Activated T-cell treated with anti-CD3 and anti-CD28 coated beads for 1 hour (primary cell): ENCODE data around the gene LILRB4.
"Not testable (repeated sequence)": the region's sequence is repeated elsewhere in the genome, so short reads cannot be mapped to it uniquely, and the experiment has no call there.

Experiments
- DNase-seq: peaks from one replicate; pipeline ENCODE4 v3.0.0-alpha.2; 2020; ENCODE audit warnings: low read depth

Gene LILRB4

DNA sequence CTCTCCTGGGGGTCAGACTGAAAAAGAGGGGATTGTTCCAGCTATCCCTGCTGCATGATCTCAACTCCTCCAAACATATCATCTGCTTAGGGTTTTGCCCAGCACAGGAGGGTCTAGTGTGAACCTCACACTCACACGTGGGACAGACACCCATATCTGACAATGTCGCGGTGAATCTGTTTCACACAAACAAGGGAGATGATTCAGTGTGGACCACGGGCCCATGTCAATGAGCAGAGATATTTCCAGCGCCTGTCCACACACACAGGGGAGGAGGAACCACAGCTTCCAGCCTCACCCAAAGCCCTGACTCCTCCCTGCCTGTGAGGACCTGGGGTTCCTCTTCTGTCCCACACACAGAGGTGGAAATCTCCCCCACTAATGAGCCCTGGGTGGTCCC lies 31.9 kb downstream of the LILRB4 start:
- DNase-seq, result no peak

DNA sequence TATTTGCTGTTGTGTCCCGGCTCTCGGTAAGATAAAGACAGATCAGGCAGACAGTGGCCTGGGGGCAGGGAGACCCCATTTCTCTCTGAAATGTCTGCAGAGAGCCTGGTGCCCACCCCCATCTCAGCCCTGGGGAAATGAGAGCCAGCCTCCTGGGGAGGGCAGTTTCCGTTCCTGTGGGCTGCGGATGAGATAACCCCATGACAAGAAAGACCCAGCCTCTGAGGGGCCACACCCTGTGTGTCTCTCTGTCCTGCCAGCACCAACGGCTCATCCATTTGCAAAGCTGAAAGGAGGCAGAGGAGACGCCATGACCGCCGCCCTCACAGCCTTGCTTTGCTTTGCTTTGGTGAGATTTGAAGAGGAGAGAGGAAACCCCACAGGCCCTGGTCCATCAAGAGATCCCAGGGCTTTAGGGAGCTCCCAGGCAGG lies 33.3 kb downstream of the LILRB4 start:
- no peak for DNase-seq

DNA sequence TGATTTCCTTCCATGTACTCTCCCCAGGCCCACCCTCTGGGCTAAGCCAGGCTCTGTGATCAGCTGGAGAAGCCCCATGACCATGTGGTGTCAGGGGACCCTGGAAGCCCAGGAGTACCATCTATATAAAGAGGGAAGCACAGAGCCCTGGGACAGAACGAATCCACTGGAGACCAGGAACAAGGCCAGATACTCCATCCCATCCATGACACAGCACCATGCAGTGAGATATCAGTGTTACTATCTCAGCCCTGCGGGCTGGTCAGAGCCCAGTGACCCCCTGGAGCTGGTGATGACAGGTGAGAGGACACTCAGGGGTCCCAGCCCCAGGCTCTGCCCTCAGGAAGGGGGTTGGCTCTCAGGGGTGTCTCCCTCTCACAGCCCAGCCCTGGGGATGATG lies 34.0 kb downstream of the LILRB4 start:
- no peak for DNase-seq

DNA sequence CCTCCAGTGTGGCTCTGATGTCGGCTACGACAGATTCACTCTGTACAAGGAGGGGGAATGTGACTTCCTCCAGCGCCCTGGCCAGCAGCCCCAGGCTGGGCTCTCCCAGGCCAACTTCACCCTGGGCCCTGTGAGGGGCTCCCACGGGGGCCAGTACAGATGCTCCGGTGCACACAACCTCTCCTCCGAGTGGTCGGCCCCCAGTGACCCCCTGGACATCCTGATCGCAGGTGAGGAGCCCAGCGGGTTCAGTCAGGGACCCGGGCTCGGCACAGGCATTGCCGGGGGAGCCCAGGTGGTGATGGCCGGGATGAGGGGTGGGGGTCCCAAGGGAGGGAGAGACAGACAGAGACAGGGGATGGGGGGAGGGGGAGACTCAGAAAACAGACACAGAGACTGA lies 34.9 kb downstream of the LILRB4 start:
- DNase-seq, result not testable (repeated sequence)

DNA sequence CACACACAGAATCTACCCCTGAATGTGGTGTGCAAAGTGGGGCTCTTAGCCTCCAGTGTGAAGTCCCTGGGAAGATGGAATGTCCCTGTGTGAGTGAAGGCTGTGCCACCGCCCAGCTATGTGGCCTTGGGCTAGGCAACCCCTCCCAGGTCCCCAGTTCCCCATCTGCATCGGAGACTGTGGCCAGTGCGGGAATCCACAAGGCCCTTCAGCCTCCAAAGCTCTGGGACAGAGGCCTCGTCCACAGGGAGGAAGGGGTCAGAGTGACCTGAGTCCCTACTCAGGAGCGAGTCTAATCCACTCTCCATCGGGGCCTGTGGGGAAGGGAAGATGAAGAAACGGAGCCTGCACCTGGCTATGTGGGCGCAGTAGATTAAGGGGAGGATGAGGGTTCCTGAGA lies 42.1 kb downstream of the LILRB4 start:
- no peak for DNase-seq

DNA sequence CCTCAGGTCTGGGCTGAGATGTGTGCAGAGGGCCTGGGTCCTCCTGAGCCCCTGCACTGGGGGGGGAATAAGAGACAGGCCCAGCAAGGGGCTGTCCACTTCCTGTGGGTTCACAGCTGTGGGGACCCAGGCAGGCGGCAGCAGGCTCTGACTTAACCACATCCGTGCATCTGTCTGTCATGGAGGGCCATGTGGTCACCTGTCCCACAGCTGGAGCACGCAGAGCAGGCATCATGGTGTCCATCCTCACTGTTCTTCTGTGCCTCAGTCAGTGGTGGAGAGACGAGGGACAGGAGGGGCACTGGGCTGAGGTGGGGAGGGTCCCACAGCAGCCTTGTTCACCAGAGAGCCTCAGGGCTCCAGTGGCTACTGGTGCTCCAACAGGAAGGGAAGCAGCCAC lies 45.2 kb downstream of the LILRB4 start:
- no peak for DNase-seq

DNA sequence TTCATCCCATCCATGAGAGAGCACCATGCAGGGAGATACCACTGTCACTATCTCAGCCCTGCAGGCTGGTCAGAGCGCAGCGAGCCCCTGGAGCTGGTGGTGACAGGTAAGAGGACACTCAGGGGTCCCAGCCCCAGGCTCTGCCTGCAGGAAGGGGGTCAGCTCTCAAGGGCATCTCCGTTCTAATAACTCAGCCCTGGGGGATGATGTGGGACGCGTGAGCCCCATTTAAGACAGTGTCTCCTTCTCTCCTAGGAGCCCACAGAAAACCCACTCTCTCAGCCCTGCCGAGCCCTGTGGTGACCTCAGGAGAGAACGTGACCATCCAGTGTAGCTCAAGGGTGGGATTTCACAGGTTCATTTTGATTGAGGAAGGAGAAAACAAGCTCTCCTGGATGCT lies 46.0 kb downstream of the LILRB4 start:
- no peak for DNase-seq

DNA sequence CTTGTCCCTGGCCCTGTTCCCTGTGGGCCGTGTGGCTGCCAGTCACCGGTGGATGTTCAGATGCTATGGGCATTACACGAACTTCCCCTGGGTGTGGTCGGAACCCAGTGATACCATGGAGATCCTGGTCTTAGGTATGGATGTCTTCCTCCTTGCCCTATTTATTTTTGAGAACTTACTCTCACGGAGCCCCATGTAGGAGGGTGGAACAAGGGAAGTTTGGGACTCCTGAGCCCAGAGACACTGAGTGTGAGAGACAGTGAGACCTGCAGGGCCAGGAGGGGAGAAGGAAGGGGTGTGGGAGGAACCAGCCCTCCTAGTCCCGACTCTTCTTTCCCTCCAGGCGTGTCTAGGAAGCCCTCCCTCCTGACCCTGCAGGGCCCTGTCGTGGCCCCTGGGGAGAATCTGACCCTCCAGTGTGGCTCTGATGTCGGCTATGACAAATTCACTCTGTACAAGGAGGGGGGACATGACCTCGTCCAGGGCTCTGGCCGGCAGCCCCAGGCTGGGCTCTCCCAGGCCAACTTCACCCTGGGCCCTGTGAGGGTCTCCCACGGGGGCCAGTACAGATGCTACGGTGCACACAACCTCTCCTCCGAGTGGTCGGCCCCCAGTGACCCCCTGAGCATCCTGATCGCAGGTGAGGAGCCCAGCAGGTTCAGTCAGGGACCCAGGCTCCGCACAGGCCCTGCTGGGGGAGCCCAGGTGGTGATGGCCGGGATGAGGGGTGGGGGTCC lies 46.6 kb downstream of the LILRB4 start:
- no peak for DNase-seq

DNA sequence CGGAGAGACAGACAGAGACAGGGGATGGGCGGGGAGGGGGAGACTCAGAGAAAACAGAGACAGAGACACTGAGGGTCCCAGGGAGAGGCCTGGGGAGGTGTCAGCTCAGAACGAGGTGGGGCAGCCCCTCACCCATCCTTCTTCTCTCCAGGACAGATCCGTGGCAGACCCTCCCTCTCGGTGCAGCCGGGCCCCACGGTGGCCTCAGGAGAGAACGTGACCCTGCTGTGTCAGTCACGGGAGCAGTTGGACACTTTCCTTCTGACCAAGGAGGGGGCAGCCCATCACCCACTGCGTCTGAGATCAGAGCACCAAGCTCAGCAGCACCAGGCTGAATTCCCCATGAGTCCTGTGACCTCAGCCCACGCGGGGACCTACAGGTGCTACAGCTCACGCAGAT lies 47.2 kb downstream of the LILRB4 start:
- not testable (repeated sequence) for DNase-seq
